Keratinocyte (primary cell): Measurements from ENCODE around the gene HOXA10.

ENCODE experiments used
- CTCF ChIP-seq, 3 experiments: IDR thresholded peaks in 1 of 3; conservative IDR thresholded peaks in 1 of 3; optimal IDR thresholded peaks in 1 of 3; 2 replicates in 2 of 3; 3 replicates in 1 of 3; pipeline versions ENCODE3 to v1.5.1; 2011; ENCODE audit warnings: low read length in 3 of 3, mild to moderate bottlenecking in 3 of 3, moderate library complexity in 2 of 3, control low read depth in 1 of 3, inconsistent platforms in 1 of 3; ENCODE audit not compliant: insufficient read depth in 2 of 3; ENCODE audit errors: extremely low read depth in 1 of 3
- EZH2 ChIP-seq: IDR thresholded peaks from one replicate; pipeline ENCODE4 v1.6.1; 2012; ENCODE audit warnings: inconsistent platforms, mild to moderate bottlenecking, low read length, moderate library complexity

- TF ChIP-seq CTCF (optimal IDR thresholded peaks at IDR 0.05 in 1 of 3, IDR thresholded peaks at IDR 0.05 in 1 of 3, conservative IDR thresholded peaks at IDR 0.05 in 1 of 3; ENCODE audit: extremely low read depth in 1 of 3, insufficient read depth in 2 of 3, low read length in 3 of 3) (no peak), EZH2 (no peak)
Measured at GRCh38 chr7:27145165-27145913, 28.8 kb downstream of the HOXA10 start.
